GM10248 (cell line): Measurements from ENCODE around the gene LDLRAD4.

Experiments used
- CTCF ChIA-PET: fragments of 300-600 bp; sonication (Branson Sonifier 250); formaldehyde crosslinking; extraction: SDS; loops from one replicate; lab custom pipeline; 2021; ENCODE audit warnings: antibody characterized with exemption; lab: Yijun Ruan, JAX
- POLR2A ChIA-PET: fragments of 350-650 bp; sonication (Branson Sonifier 250); formaldehyde crosslinking; extraction: SDS; loops from one replicate; lab custom pipeline; 2020; ENCODE audit warnings: antibody characterized with exemption; lab: Yijun Ruan, JAX
- DNase-seq: peaks from one replicate; pipeline ENCODE4 v3.0.0; 2012; ENCODE audit errors: extremely low spot score
- CTCF ChIP-seq: IDR thresholded peaks from 2 replicates; pipeline ENCODE4 v1.5.1; 2012; ENCODE audit warnings: mild to moderate bottlenecking, low read depth; ENCODE audit errors: extremely low read depth, missing control alignments, control extremely low read depth

The LDLRAD4 gene

DNA sequence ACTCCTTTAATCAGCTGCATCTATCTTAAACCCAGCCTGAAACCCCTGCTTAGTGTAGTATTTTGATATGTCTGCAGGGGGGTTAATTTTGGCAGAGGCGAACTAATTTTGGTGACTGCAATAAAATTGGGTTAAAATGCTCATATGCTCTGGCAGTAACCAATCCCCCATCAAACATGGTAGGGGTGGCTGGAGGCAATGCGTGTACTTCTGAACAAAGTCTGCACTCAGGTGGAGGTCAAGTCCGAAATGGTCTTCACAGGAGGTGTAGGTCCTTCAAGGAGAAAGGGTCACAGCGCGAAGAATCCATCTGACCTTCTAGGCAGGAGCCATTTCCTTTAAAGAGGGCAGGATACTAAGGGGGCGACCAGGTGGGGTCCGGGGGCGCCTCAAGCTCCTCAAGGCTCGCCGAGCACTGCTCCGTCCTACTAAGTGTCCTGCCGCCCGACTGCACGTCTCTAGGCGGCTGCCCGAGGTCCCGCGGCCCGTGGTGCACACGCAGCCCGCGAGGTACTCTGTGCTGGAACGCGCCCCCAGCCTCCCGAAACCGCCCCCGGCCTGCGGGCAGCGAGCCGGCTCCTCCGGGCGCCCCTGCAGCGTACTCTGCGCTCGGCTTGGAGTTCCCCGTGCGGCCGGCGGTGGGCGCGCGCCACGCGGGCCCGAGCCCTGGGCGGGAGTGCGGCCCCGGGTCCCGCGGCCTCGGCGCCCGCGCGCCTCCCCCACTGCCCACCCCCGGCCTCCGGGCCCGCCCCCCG is 1.7 kb upstream of the LDLRAD4 start:
- TF ChIP-seq CTCF = peak; percentile 21
- POLR2A ChIA-PET = no interaction called here
- DNase-seq = peak; percentile 59
- CTCF ChIA-PET = interaction anchor here (0.7 to 2.0 kb wide), 15 partner anchors 8 to 597 kb away, joined by 3 to 14 read pairs (median 3); no protein-coding TSS in a partner anchor

GRCh38 chr18:13217466-13217961 is 1.0 kb upstream of the LDLRAD4 start:
- no peak for TF ChIP-seq CTCF
- ChIA-PET POLR2A (no interaction called here), CTCF (no interaction called here)
- DNase-seq = peak; percentile 56

DNA sequence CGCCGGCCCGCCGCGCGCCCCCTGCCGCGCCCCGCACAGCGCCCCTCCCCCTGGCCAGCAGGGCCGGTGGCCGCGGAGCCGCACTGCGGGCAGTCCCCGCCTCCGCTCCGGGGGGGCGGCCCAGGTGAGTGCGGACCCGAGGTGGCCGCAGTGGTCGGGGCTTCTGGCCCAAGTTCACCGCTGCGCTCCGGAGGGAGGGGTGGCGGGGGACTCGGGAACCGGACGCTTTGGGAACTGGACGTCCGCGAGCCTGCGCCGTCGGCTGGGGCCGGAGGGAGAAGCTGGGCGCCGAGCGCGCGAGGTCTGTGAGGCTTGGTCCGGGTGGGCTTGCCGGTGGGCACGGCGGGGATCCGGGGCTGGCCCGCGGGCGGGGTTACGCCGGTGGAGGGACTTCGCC is 591 bp upstream of the LDLRAD4 start:
- no peak for DNase-seq
- no peak for TF ChIP-seq CTCF
- CTCF ChIA-PET = interaction anchor here (1.5 to 1.7 kb wide), 2 partner anchors 9 to 13 kb away, joined by 3 to 4 read pairs; no protein-coding TSS in a partner anchor
- POLR2A ChIA-PET = no interaction called here

GRCh38 chr18:13218997-13219396 is 437 bp downstream of the LDLRAD4 start:
- ChIA-PET CTCF (interaction anchor here (0.9 to 1.7 kb wide), 3 partner anchors 9 to 14 kb away, joined by 3 to 4 read pairs (median 3); no protein-coding TSS in a partner anchor), POLR2A (no interaction called here)
- no peak for DNase-seq
- no peak for TF ChIP-seq CTCF

- TF ChIP-seq CTCF = no peak
- ChIA-PET CTCF (interaction anchor here (0.9 to 1.7 kb wide), 4 partner anchors 8 to 15 kb away, joined by 3 to 5 read pairs (median 4); no protein-coding TSS in a partner anchor), POLR2A (no interaction called here)
- DNase-seq = no peak
Observed at GRCh38 chr18:13219593-13220159, 1.1 kb downstream of the LDLRAD4 start.

- TF ChIP-seq CTCF = no peak
- ChIA-PET POLR2A (no interaction called here), CTCF (interaction anchor here (0.6 to 1.0 kb wide), 2 partner anchors 14 to 60 kb away, joined by 3 to 5 read pairs; no protein-coding TSS in a partner anchor)
- DNase-seq = no peak
Observed at GRCh38 chr18:13220361-13220991, 1.9 kb downstream of the LDLRAD4 start.
